HTR-8/SVneo (cell line): ENCODE results near the gene TBC1D22B.

Experiments used
- DNase-seq: peaks from one replicate; pipeline ENCODE4 v3.0.0; 2011; ENCODE audit warnings: low spot score, mixed read lengths; ENCODE audit not compliant: insufficient read length
- FAIRE-seq: peaks from 2 replicates; lab custom pipeline; 2011; peaks lifted over from hg19 to GRCh38; lab: Jason Lieb, UNC

TBC1D22B gene

GRCh38 chr6:37347177-37347576, 89.6 kb downstream of the TBC1D22B start:
- DNase-seq (no peak), FAIRE-seq (no peak)

DNA sequence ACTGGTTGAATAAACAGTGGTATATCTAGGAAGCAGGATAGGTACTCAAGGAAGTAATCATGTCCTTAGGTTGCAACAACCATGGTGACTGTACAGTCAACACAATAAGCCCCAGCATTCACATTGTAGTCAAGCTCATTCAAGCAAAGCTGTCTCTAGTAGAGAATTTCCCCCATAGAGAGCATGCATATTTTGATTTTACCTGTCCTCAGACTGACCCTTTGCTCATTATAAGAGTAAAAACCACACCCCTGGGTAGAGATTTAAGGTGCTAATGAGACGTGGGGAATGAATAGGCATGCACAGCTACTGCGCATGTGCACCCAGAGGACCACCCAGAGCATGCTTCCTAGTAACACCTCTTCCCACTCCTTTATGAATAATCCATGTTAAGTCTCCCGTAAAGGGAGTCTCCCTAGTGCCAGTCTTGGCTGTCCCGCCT, 90.1 kb downstream of the TBC1D22B start:
- DNase-seq = no peak
- no peak for FAIRE-seq

DNA sequence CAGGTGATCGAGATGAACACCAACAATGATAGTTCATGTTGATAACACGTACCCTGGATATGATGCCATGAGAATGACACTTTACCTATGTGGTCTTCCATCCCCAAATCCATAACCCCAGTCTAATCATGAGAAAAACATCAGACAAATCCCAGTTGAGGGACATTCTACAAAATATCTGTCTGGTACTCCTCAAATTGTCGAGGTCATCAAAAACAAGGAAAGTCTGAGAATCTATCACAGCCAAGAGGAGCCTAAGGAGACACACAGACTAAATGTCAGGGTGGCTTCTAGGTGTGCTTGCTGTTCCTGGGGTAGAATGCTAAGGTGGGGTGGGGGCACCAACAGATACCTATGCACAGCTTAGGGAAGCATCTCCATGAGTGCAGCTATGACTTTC, 93.5 kb downstream of the TBC1D22B start:
- FAIRE-seq (no peak), DNase-seq (no peak)

- FAIRE-seq (no peak), DNase-seq (no peak)
Observed at GRCh38 chr6:37352384-37352783, 94.8 kb downstream of the TBC1D22B start.

GRCh38 chr6:37353761-37354525, 96.4 kb downstream of the TBC1D22B start, which contains the start of gene RNF8:
Gene RNF8, plus strand, starts transcription at chr6:37353983. Its CDS starts 182 bp downstream, at chr6:37354165.
- DNase-seq = peak; percentile 98
- FAIRE-seq = peak; percentile 92

DNA sequence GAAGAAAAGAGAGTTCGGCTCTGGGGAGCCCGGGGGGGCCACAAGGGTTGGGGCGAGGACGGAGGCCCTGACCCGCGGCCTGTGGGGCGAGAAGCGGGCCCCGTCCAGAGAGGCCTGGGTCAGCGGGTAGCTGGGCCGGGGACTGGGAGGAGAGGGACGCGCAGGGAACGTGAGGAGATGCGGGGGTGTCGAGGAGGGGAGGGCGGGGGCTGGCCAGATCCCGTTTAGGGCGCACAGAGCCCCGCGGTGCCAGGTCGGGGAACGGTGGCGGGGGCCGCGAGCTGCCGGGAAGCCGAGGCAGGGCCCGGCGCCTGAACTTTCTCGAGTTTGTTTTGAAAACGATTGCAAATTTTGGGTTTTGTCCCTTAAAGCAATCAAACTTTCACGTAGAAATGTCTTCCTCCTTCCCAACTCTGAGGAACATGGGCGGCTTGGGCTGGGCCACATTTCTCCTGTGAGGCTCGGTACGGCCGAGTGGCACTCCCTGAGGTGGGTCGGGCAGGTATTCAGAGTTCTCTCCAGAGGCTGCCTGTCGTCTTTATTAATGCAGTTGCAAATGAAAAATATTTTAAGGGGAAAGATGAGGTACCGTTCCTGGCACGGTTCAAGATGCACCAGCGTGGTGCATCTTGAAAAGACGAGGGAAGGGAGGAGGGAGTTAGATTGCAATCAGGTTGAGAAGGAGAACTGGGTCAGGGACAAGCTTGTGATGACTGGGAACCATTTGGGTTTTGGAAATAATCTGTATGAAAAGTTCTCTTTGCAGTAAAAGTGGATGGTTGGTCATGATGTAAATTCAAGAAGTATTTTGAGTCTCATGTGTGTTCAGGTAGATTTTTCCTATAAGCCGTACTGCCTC, 97.2 kb downstream of the TBC1D22B start:
- FAIRE-seq (no peak), DNase-seq (peak; percentile 48)

DNA sequence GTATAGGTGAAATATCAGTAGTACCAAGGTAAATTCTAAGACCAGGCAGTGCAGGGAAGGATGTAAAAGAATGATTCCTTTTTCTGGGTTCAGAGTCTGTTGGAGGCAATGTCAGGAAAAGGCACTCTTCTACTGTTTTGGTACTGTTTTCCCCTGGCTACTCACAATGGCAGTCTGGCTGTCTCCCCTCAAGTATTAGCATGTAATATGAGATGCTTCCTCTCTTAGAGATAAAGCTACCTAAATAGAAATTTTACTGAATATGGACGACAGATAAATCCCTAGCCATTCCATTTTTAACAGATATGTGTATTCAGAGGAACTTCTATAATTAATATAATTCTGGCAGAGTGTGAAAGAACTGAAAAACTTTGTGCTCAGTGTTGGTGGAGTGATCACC, 99.7 kb downstream of the TBC1D22B start:
- FAIRE-seq = no peak
- no peak for DNase-seq

DNA sequence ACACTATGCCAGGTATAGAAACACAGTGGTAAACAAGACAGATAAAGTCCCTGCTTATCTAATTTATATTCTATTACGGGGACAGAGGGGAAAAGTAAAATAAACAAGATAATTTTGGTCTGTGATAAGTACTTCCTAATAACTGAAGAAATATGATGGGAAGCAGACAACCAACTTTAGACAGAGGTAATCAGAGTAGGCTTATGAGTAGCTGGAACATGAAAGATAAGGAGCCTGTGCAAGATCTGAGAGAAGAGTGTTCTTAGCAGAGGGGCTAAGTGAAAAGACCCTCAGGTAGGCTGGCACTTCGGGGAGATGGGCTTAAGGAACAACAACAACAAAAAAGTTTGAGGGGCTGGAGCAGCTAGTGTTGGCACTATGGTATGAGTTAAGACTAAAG, 100.3 kb downstream of the TBC1D22B start:
- DNase-seq (no peak), FAIRE-seq (no peak)

GRCh38 chr6:37359039-37359438, 101.5 kb downstream of the TBC1D22B start:
- FAIRE-seq (no peak), DNase-seq (no peak)

DNA sequence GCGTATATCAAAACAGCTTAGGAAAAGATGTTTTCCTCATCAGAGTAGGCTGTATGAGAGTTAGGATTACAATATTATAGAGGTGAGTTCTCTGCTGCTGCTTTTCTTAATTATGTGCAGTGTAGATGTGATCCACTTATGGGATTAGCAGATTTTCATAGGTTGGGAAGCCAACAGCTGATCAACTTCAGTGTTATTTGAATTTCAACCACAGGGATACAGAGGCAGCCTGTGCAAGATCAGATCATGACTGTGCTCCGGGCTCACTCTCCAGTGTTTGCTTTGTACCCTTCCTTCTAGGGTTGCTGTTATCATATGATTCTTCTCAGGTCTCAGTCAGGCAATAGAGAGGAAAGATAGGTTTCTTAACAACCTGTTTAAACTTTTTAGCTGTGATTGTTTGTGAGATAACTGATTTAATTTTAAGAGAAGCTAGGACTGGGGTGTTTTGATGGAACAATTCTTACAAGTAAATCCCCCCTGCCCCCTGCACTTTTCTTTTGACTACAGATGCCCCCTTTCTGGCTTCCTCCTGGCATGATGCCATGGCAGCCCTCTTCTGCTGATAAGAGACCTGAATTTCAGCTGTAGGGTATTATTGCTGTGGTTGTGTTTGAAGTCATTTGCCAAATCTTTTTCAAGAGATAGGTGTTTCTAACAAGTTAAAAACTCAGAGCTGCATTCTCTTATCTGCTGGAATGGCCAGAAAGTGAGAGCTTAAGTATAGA, 104.7 kb downstream of the TBC1D22B start:
- FAIRE-seq (no peak), DNase-seq (no peak)

GRCh38 chr6:37365791-37366190, 108.2 kb downstream of the TBC1D22B start:
- FAIRE-seq = no peak
- no peak for DNase-seq

DNA sequence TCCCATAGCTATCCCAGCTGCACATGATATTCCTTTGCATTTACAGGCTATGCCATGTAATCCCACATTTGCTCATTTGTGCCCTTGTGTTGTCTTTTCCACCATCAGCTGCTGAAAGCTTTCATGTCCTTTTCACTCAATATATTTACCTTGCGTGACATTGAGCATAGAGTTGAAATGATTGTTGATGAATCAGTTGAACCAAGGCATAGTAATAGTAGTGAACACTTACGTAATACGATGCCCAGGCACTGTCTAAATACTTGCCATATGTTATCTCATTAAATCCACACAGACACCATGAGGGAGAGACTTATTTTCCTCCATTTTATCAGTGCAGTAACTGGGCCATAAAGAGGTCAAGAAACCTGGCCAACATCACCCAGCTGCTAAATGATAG, 109.3 kb downstream of the TBC1D22B start:
- FAIRE-seq = peak; percentile 79
- no peak for DNase-seq

DNA sequence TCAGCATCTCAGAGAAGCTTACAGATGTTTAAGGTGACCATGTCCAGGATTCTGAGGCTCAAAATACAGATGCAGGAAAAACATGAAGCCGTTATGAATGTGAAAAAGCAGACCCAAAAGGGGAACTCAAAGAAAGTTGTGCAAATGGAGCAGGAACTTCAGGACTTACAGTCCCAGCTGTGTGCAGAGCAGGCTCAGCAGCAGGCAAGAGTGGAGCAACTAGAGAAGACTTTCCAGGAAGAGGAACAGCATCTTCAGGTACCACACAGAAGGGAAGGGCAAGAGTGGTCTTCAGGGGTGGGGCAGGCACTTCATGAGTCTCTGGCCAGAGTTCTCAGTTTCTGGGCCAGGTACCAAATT, 111.4 kb downstream of the TBC1D22B start:
- DNase-seq = no peak
- no peak for FAIRE-seq

GRCh38 chr6:37369321-37370201, 112.0 kb downstream of the TBC1D22B start:
- no peak for FAIRE-seq
- no peak for DNase-seq

- no peak for FAIRE-seq
- DNase-seq = no peak
Observed at GRCh38 chr6:37371154-37372083, 113.8 kb downstream of the TBC1D22B start.

DNA sequence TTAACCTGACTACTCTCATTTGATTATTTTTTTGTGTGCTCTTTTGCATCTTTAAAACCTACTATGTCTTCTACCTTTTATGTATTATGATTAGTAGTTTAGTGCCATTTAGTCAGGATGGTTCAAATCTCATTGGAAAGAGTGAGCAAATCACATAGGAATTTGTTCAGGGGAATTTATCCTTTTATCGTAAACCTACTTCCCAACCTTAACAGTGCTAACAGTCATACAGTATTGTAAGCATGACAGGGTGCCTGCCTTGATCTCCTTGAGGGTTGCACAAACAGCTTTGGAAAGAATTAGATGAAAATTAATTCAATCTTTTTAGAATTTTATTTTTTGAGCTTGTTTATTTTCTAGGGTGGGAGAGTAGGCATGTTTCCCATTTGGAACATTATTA, 114.5 kb downstream of the TBC1D22B start:
- FAIRE-seq (no peak), DNase-seq (no peak)

DNA sequence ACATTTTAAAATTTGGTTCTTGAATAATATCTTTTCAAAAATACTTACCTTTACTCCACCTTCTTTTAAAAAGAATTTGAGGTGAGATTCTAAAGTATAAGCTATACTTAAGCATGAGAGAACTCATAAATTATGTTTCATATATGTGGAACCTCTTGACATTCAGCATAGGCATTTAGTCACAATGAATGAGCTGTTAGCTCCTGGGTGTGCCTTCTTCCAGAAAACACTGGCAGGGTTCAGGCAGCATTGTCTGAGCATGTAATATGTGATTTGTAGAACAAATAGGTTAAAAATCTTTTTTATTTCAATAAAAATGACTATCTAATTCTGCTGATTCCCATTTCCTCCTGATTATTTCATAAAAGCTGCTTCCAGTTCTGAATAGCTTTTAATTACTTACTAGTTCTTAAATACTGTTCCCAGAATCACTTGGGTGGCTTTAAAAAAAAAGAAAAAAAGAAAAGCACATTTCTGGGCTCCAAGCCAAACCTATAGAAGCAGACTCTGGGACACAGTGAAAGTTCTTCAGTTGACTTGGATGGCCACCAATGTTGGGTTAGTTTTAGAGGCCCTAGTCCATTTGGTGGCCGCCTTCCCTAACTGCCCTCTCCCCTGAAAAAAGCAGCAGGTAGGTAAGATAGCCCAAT, 116.4 kb downstream of the TBC1D22B start:
- FAIRE-seq (no peak), DNase-seq (no peak)

DNA sequence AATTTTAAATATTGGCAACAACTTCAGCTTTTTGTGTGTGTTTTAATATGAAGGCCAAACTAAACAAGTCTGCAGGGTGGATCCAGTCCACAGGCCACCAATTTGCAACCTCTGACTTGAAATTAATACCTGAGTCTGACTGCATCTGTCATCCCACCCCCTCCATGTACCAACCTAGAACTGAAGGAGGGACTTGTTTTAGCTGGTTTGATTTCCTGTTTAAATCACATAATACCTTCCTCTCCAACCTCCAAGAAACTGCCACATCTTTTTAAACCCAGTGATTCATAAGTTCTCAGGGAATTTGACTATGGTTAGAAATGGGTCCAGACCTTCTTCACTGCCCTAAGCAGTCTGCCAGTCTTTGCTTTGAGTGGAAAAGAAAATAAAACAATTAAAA, 117.8 kb downstream of the TBC1D22B start:
- no peak for FAIRE-seq
- no peak for DNase-seq
